NCI-H345 (cell line): ENCODE data around the gene KRT17.
"Not testable (repeated sequence)": the region's sequence is repeated elsewhere in the genome, so short reads cannot be mapped to it uniquely, and the experiment has no call there.

ENCODE experiments used
- DNase-seq: peaks from one replicate; lab custom pipeline; 2025; lab: John Stamatoyannopoulos, UW

The KRT17 gene

GRCh38 chr17:41619927-41620582 lies 4.3 kb downstream of the KRT17 start:
- not testable (repeated sequence) for DNase-seq

- DNase-seq = no peak
These were observed 5.1 kb downstream of the KRT17 start for GRCh38 chr17:41619036-41619926.

- DNase-seq = no peak
These were observed 5.9 kb downstream of the KRT17 start for GRCh38 chr17:41618341-41619035.

GRCh38 chr17:41617698-41618097 lies 6.7 kb downstream of the KRT17 start:
- no peak for DNase-seq

- no peak for DNase-seq
These were observed 7.2 kb downstream of the KRT17 start for GRCh38 chr17:41617136-41617535.

- DNase-seq = not testable (repeated sequence)
These were observed 7.9 kb downstream of the KRT17 start for GRCh38 chr17:41616486-41616885.

GRCh38 chr17:41615454-41615853 lies 8.9 kb downstream of the KRT17 start:
- DNase-seq = no peak

GRCh38 chr17:41614767-41615166 lies 9.6 kb downstream of the KRT17 start:
- DNase-seq = not testable (repeated sequence)

GRCh38 chr17:41614098-41614497 lies 10.3 kb downstream of the KRT17 start:
- DNase-seq = no peak

GRCh38 chr17:41613277-41614082 lies 10.9 kb downstream of the KRT17 start:
- no peak for DNase-seq

GRCh38 chr17:41612376-41613160 lies 11.8 kb downstream of the KRT17 start, which contains the start of gene KRT16:
TSS of gene KRT16 (minus strand) at chr17:41612767. CDS start at chr17:41612688, 79 bp downstream.
- DNase-seq = not testable (repeated sequence)

GRCh38 chr17:41610965-41611640 lies 13.3 kb downstream of the KRT17 start:
- no peak for DNase-seq

- not testable (repeated sequence) for DNase-seq
These were observed 14.3 kb downstream of the KRT17 start for GRCh38 chr17:41610061-41610517.

- DNase-seq = not testable (repeated sequence)
These were observed 17.4 kb downstream of the KRT17 start for GRCh38 chr17:41606930-41607329.

GRCh38 chr17:41602524-41602923 lies 21.9 kb downstream of the KRT17 start:
- no peak for DNase-seq

GRCh38 chr17:41600318-41600717 lies 24.1 kb downstream of the KRT17 start:
- no peak for DNase-seq

GRCh38 chr17:41599680-41600079 lies 24.7 kb downstream of the KRT17 start:
- no peak for DNase-seq

GRCh38 chr17:41595585-41595984 lies 28.8 kb downstream of the KRT17 start:
- DNase-seq = no peak

GRCh38 chr17:41594363-41594915 lies 29.9 kb downstream of the KRT17 start:
- no peak for DNase-seq
